PFSK-1 (cell line): ENCODE measurements around the gene ADAMTS2.

ENCODE experiments used
- POLR2AphosphoS5 ChIP-seq: IDR thresholded peaks from 2 replicates; pipeline ENCODE4 v1.6.1; 2012; ENCODE audit warnings: low read depth, mild to moderate bottlenecking, control low read depth, low read length, moderate library complexity
- TF ChIP-seq, protein P1 (sequence below), 2 experiments: IDR thresholded peaks; 2 replicates each; pipeline versions ENCODE4 v1.6.1 to v1.8.0; 2011 to 2012; ENCODE audit warnings: low read depth in 2 of 2, low read length in 2 of 2, control low read depth in 1 of 2, inconsistent platforms in 1 of 2, mild to moderate bottlenecking in 1 of 2, moderate library complexity in 1 of 2; ENCODE audit not compliant: insufficient read depth in 1 of 2

DNA sequence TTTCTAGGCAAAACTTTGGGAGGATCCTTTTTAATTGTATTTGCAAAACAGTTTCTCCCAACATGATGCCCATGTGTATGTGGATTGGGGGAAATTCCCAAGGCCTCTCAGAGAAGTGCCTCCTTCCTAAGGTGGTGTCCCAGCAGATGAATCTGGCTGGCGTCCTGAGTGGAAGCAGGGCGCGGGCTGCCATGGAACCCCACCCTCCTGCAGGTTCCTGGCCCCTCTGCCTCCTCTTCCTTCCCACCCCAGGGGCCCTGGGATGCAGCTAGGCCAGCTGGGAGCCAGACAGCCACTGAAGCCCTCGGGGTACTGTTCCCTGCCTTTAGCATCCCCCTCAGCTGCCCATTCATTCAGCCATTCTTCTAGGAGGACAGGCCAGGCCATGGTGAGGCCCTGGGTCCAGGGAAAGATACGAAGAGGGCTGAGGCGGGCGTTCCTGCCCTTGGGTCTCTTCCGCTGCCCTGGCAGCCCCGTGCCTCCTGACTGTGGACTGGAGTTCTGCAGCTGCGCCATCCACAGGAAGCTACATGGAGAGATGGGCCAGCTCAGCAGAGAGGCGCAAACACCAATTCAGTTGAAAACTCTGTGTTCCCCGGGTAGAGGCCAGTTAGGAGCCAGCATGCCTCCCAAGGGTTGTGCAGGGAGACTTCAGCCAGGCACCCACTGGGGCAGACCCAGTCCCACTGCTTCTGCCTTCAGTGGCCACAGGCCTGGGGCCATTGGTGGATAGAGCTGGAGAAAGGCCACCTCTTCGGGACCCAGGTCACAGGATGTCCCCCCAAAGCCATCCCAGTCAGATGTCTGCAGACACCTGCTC lies 36.5 kb downstream of the ADAMTS2 start:
- no peak for TF ChIP-seq POLR2AphosphoS5
- TF ChIP-seq, protein P1, sequence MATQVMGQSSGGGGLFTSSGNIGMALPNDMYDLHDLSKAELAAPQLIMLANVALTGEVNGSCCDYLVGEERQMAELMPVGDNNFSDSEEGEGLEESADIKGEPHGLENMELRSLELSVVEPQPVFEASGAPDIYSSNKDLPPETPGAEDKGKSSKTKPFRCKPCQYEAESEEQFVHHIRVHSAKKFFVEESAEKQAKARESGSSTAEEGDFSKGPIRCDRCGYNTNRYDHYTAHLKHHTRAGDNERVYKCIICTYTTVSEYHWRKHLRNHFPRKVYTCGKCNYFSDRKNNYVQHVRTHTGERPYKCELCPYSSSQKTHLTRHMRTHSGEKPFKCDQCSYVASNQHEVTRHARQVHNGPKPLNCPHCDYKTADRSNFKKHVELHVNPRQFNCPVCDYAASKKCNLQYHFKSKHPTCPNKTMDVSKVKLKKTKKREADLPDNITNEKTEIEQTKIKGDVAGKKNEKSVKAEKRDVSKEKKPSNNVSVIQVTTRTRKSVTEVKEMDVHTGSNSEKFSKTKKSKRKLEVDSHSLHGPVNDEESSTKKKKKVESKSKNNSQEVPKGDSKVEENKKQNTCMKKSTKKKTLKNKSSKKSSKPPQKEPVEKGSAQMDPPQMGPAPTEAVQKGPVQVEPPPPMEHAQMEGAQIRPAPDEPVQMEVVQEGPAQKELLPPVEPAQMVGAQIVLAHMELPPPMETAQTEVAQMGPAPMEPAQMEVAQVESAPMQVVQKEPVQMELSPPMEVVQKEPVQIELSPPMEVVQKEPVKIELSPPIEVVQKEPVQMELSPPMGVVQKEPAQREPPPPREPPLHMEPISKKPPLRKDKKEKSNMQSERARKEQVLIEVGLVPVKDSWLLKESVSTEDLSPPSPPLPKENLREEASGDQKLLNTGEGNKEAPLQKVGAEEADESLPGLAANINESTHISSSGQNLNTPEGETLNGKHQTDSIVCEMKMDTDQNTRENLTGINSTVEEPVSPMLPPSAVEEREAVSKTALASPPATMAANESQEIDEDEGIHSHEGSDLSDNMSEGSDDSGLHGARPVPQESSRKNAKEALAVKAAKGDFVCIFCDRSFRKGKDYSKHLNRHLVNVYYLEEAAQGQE (IDR thresholded peaks at IDR 0.05; ENCODE audit: insufficient read depth in 1 of 2, low read depth in 2 of 2, low read length in 2 of 2): no peak
